GM19351 (cell line): ENCODE data around the gene SPATA33.

Experiments used
- ATAC-seq: cut with Tn5 transposase; IDR thresholded peaks from one replicate; pipeline ENCODE4 v1.9.1; 2021; ENCODE audit warnings: mild to moderate bottlenecking, moderate library complexity; ENCODE audit not compliant: unreplicated experiment

SPATA33 gene

GRCh38 chr16:89657442-89658220, at the start of gene SPATA33, which contains the start of gene CHMP1A:
Gene SPATA33, plus strand, starts transcription at chr16:89657836. Its CDS starts 76 bp downstream, at chr16:89657912.
Gene CHMP1A, minus strand, starts transcription at chr16:89657708. Its CDS starts 120 bp downstream, at chr16:89657588.
- peak; percentile 89 for ATAC-seq

- ATAC-seq, result no peak
Observed at GRCh38 chr16:89607937-89608740, 49.5 kb upstream of the SPATA33 start.

GRCh38 chr16:89610108-89610453, 47.6 kb upstream of the SPATA33 start:
- ATAC-seq, result no peak

- ATAC-seq, result no peak
Observed at GRCh38 chr16:89612415-89613166, 45.0 kb upstream of the SPATA33 start.

GRCh38 chr16:89613231-89613953, 44.2 kb upstream of the SPATA33 start, which contains the start of gene DPEP1:
Gene DPEP1, plus strand, starts transcription at chr16:89613642. Its CDS starts 16,769 bp downstream, at chr16:89630411.
- no peak for ATAC-seq

- ATAC-seq, result no peak
Observed at GRCh38 chr16:89613954-89614459, 43.6 kb upstream of the SPATA33 start.

- ATAC-seq, result no peak
Observed at GRCh38 chr16:89615176-89615575, 42.5 kb upstream of the SPATA33 start.

GRCh38 chr16:89615596-89616090, 42.0 kb upstream of the SPATA33 start:
- ATAC-seq, result no peak

GRCh38 chr16:89616623-89617022, 41.0 kb upstream of the SPATA33 start:
- ATAC-seq, result no peak

GRCh38 chr16:89617036-89617435, 40.6 kb upstream of the SPATA33 start:
- no peak for ATAC-seq

GRCh38 chr16:89618109-89618998, 39.3 kb upstream of the SPATA33 start:
- ATAC-seq, result no peak

GRCh38 chr16:89619840-89620239, 37.8 kb upstream of the SPATA33 start:
- no peak for ATAC-seq

- no peak for ATAC-seq
Observed at GRCh38 chr16:89620406-89620841, 37.2 kb upstream of the SPATA33 start.

GRCh38 chr16:89621136-89621697, 36.4 kb upstream of the SPATA33 start:
- ATAC-seq, result no peak

GRCh38 chr16:89621698-89622409, 35.8 kb upstream of the SPATA33 start:
- ATAC-seq, result no peak

- no peak for ATAC-seq
Observed at GRCh38 chr16:89623511-89624261, 34.0 kb upstream of the SPATA33 start.
